ENCODE results near the gene AQP5. TPM values are rescaled to one million over a fixed set of nuclear protein-coding genes. Genes with fewer than 3 reads are reported as not detected.

AQP5 gene
- total RNA-seq, 4 donors from 2014 or later = 0.21 TPM; not detected in 3

DNA sequence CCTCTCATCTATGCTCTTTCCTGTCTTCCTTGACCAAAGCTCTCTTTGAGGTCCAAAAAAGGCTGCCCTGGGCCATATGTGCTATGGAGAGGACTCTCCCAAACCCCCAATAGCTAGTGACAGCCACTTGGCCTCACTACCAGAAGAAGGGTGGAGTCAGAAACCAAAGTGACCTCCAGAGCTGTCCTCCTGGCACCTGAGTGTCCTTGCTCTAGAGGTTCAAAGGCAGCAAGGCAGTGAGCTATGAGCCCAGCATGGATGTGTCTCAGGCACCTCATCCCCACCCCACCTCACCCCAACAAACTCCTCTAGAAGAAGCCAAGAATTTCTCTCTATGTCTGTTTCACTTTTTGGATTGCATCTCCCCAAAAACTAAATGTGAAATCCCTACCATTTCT, 4.1 kb upstream of the AQP5 start:
- no peaks in the 10 kb centered on the region for H3K36me3 ChIP-seq
- peaks cover 0 to 75% of the 10 kb centered on the region in 2 donors for H3K27me3 ChIP-seq
- no peak for DNase-seq (ENCODE audit: low spot score in 2 of 2)
- H3K4me3 ChIP-seq = no peak overlapping the region
- no peak for TF ChIP-seq EP300 (IDR thresholded peaks at IDR 0.05)
- TF ChIP-seq, protein P1, sequence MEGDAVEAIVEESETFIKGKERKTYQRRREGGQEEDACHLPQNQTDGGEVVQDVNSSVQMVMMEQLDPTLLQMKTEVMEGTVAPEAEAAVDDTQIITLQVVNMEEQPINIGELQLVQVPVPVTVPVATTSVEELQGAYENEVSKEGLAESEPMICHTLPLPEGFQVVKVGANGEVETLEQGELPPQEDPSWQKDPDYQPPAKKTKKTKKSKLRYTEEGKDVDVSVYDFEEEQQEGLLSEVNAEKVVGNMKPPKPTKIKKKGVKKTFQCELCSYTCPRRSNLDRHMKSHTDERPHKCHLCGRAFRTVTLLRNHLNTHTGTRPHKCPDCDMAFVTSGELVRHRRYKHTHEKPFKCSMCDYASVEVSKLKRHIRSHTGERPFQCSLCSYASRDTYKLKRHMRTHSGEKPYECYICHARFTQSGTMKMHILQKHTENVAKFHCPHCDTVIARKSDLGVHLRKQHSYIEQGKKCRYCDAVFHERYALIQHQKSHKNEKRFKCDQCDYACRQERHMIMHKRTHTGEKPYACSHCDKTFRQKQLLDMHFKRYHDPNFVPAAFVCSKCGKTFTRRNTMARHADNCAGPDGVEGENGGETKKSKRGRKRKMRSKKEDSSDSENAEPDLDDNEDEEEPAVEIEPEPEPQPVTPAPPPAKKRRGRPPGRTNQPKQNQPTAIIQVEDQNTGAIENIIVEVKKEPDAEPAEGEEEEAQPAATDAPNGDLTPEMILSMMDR (IDR thresholded peaks at IDR 0.05) = no peak
- no peak for TF ChIP-seq POLR2A (IDR thresholded peaks at IDR 0.05)
- H3K4me1 ChIP-seq = peaks cover 0 to 26% (median 6%) of the 10 kb centered on the region in 4 donors
- no peak overlapping the region for H3K27ac ChIP-seq
- H3K9me3 ChIP-seq = no peaks in the 10 kb centered on the region

DNA sequence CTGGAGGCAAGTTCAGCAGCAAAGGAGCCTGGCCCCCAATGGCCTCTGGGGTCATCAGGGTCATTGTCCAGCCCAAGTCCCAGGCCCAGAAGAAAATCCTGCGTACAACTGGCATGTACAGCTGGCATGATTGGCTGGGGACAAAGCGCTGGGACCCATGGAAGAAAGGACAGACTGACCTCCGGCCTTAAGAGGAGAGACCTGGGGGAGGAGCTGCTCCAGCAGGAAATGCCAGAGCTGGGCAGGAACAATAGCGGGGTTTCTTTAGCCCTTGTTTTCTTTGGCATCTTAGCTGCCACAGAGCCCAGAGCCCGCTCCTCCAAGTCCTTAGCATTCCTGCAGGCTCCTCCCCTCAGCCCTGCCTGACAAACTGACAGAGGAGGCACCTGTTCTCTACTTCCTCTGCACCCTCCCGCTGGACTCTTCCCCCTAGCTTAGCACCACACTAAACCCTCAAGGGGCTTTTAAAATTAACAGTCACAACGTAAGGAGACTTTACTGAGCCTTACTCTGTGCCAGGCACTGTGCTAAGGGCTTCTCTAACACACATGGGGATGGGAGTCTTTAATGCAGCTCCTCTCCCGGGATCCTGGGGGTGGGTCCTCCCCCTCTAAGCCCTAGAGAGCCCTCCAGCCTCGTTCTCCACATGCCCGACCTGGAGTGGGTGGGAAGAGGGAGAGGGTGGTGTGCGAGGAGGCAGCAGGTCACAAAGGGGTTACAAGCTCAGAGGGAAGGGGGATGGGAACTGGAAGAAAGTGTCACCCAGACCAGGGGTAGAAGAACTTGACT, 1.8 kb upstream of the AQP5 start:
- Histone ChIP-seq H3K4me1 (peaks cover 0 to 31% (median 6%) of the 10 kb centered on the region in 4 donors), H3K4me3 (no peak overlapping the region), H3K27me3 (peaks cover 0 to 57% of the 10 kb centered on the region in 2 donors), H3K9me3 (no peaks in the 10 kb centered on the region), H3K27ac (peak overlapping the region in 1 of 4 donors; percentile 0), H3K36me3 (no peaks in the 10 kb centered on the region)
- 21 to 30% methylated on average over 9 to 11 of the region's 11 CpGs for WGBS, 2 donors
- no peak for DNase-seq (ENCODE audit: low spot score in 2 of 2)
- TF ChIP-seq, protein P1 (IDR thresholded peaks at IDR 0.05) = no peak
- no peak for TF ChIP-seq POLR2A (IDR thresholded peaks at IDR 0.05)
- TF ChIP-seq EP300 (IDR thresholded peaks at IDR 0.05) = no peak

DNA sequence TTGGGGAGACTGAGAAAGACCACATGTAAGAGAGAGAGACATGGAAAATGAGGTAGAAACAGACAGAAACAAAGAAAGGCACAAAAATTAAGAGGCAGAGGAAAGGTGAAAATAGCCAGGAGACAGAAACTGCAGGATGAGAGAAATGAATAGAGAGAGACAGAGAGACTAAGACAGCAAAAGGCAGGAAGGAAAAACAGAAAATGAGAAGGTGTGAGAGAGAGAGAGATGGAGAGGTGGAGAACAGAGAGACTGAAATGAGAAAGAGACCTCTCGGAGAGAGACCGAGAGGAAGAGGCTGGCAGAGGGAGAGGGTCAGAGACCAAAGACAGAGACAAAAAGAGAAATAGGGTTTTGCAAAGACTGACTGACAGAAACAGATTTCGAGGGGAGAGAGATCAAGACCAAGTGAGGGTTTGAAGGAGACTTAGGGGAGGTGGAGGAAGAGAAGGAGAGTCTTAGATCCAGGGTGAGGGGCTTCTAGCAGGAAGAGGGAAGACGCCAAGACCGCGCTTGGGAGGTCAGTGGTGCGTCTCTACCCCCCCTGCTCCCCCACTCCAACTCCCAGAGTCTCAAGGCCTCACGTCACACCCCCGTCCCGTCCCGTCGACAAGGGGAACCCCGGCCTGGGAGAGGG, 1.1 kb upstream of the AQP5 start:
- Histone ChIP-seq H3K27ac (no peak overlapping the region), H3K4me1 (peaks cover 0 to 31% (median 6%) of the 10 kb centered on the region in 4 donors), H3K4me3 (no peak overlapping the region), H3K27me3 (peaks cover 0 to 50% of the 10 kb centered on the region in 2 donors), H3K9me3 (no peaks in the 10 kb centered on the region), H3K36me3 (no peaks in the 10 kb centered on the region)
- no peak for DNase-seq (ENCODE audit: low spot score in 2 of 2)
- WGBS, 2 donors = 60 to 68% methylated on average over 13 of the region's 13 CpGs
- TF ChIP-seq, protein P1 (IDR thresholded peaks at IDR 0.05) = no peak
- TF ChIP-seq POLR2A (IDR thresholded peaks at IDR 0.05) (no peak), EP300 (IDR thresholded peaks at IDR 0.05) (no peak)

DNA sequence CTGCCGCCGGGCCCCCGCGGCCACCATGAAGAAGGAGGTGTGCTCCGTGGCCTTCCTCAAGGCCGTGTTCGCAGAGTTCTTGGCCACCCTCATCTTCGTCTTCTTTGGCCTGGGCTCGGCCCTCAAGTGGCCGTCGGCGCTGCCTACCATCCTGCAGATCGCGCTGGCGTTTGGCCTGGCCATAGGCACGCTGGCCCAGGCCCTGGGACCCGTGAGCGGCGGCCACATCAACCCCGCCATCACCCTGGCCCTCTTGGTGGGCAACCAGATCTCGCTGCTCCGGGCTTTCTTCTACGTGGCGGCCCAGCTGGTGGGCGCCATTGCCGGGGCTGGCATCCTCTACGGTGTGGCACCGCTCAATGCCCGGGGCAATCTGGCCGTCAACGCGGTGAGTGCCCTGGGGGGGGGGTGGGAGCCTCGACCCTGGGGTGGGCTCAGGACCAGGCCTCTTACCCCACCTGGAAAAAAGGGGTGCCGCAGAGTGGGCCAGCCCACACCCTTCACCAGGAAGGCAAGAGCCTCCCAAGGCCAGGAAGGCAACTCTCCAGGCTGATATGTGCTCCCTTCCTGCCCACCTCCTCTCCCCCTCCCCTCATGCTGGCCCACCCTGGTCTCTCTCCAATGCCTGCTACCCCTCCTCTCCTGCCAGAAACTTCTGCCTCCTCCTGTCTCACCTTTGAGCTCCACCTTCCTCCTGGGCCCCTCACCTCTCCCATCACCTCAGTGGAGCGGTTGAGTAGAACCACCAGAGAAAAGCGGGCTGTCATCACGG, 507 bp downstream of the AQP5 start:
- TF ChIP-seq POLR2A (IDR thresholded peaks at IDR 0.05) (no peak), EP300 (IDR thresholded peaks at IDR 0.05) (no peak)
- TF ChIP-seq, protein P1 (IDR thresholded peaks at IDR 0.05) = no peak
- WGBS, 2 donors = 73 to 81% methylated on average over 26 to 30 of the region's 37 CpGs
- no peak overlapping the region for H3K4me3 ChIP-seq
- no peaks in the 10 kb centered on the region for H3K9me3 ChIP-seq
- no peak for DNase-seq (ENCODE audit: low spot score in 2 of 2)
- H3K4me1 ChIP-seq = peaks cover 0 to 37% (median 8%) of the 10 kb centered on the region in 4 donors
- H3K27me3 ChIP-seq = peaks cover 0 to 34% of the 10 kb centered on the region in 2 donors
- peak overlapping the region in 1 of 4 donors; percentile 41 for H3K27ac ChIP-seq
- no peaks in the 10 kb centered on the region for H3K36me3 ChIP-seq
